Liver (tissue), 9 donors: Measurements from ENCODE around the gene AHNAK2. TPM values are rescaled to one million over a fixed set of nuclear protein-coding genes. Genes with fewer than 3 reads are reported as not detected.

ENCODE experiments used
- DNase-seq: peaks from one replicate; pipeline ENCODE4 v3.0.0-alpha.2; 2017; ENCODE audit warnings: low spot score
- H3K27ac ChIP-seq, 2 donors: one replicate each; pipeline ENCODE4 v1.7.0; 2013; ENCODE audit warnings: inconsistent platforms in 2 of 2, low read length in 2 of 2, control low read depth in 1 of 2, low read depth in 1 of 2, mild to moderate bottlenecking in 1 of 2
- H3K27me3 ChIP-seq, 4 donors: one replicate each; pipeline versions ENCODE4 v1.6.1 to v1.7.0; 2013; ENCODE audit warnings: low read length in 3 of 4, inconsistent platforms in 1 of 4, mild to moderate bottlenecking in 1 of 4, moderate library complexity in 1 of 4; ENCODE audit not compliant: control insufficient read depth in 4 of 4, insufficient read depth in 4 of 4
- H3K36me3 ChIP-seq, 4 donors: one replicate each; pipeline versions ENCODE4 v1.6.1 to v1.7.0; 2013; ENCODE audit warnings: low read length in 3 of 4, mild to moderate bottlenecking in 3 of 4, low read depth in 1 of 4, moderate library complexity in 1 of 4; ENCODE audit not compliant: control insufficient read depth in 4 of 4, insufficient read depth in 3 of 4
- H3K4me1 ChIP-seq, 4 donors: one replicate each; pipeline versions ENCODE4 v1.6.1 to v1.7.0; 2013; ENCODE audit warnings: low read length in 3 of 4, mild to moderate bottlenecking in 3 of 4, moderate library complexity in 1 of 4; ENCODE audit not compliant: control insufficient read depth in 4 of 4, insufficient read depth in 4 of 4
- H3K4me3 ChIP-seq, 3 donors: one replicate each; pipeline versions ENCODE4 v1.6.1 to v1.7.0; 2013; ENCODE audit warnings: low read length in 3 of 3, control low read depth in 1 of 3, low read depth in 1 of 3, mild to moderate bottlenecking in 1 of 3
- H3K9ac ChIP-seq, 2 donors: one replicate each; pipeline ENCODE4 v1.7.0; 2013; ENCODE audit warnings: low read length in 2 of 2, mild to moderate bottlenecking in 2 of 2, moderate library complexity in 2 of 2, control low read depth in 1 of 2, low read depth in 1 of 2
- H3K9me3 ChIP-seq, 4 donors: one replicate each; pipeline versions ENCODE4 v1.6.1 to v1.7.0; 2013; ENCODE audit warnings: low read length in 3 of 4; ENCODE audit not compliant: control insufficient read depth in 4 of 4
- EGR1 ChIP-seq, 2 donors: IDR thresholded peaks; 2 replicates each; pipeline ENCODE4 v1.6.1; 2016 to 2018; ENCODE audit warnings: antibody characterized with exemption in 2 of 2, low read depth in 2 of 2
- FOXA1 ChIP-seq: IDR thresholded peaks from 2 replicates; pipeline ENCODE4 v1.6.1; 2016; ENCODE audit warnings: antibody characterized with exemption
- FOXA2 ChIP-seq: IDR thresholded peaks from 2 replicates; pipeline ENCODE4 v1.6.1; 2016; ENCODE audit warnings: antibody characterized with exemption
- GABPA ChIP-seq, 2 donors: IDR thresholded peaks in 1 of 2; conservative IDR thresholded peaks in 1 of 2; 2 replicates each; pipeline ENCODE4 v1.6.1; 2016; ENCODE audit warnings: antibody characterized with exemption in 2 of 2, mild to moderate bottlenecking in 1 of 2, moderate library complexity in 1 of 2
- HNF4A ChIP-seq, 2 donors: conservative IDR thresholded peaks; 2 replicates each; pipeline ENCODE4 v1.6.1; 2016; ENCODE audit warnings: antibody characterized with exemption in 2 of 2, mild to moderate bottlenecking in 2 of 2
- HNF4G ChIP-seq: IDR thresholded peaks from 2 replicates; pipeline ENCODE4 v1.6.1; 2016; ENCODE audit warnings: antibody characterized with exemption
- JUND ChIP-seq, 2 donors: IDR thresholded peaks; 2 replicates each; pipeline ENCODE4 v1.6.1; 2016; ENCODE audit warnings: antibody characterized with exemption in 2 of 2
- NR2F2 ChIP-seq: IDR thresholded peaks from 2 replicates; pipeline ENCODE4 v1.6.1; 2016; ENCODE audit warnings: antibody characterized with exemption
- RAD21 ChIP-seq, 2 donors: IDR thresholded peaks; 2 replicates each; pipeline ENCODE4 v1.6.1; 2016; ENCODE audit warnings: antibody characterized with exemption in 2 of 2, mild to moderate bottlenecking in 2 of 2
- RXRA ChIP-seq, 2 donors: IDR thresholded peaks; 2 replicates each; pipeline ENCODE4 v1.6.1; 2017 to 2018; ENCODE audit warnings: antibody characterized with exemption in 2 of 2, mild to moderate bottlenecking in 1 of 2
- SP1 ChIP-seq: IDR thresholded peaks from 2 replicates; pipeline ENCODE4 v1.6.1; 2018; ENCODE audit warnings: antibody characterized with exemption, mild to moderate bottlenecking
- TAF1 ChIP-seq: conservative IDR thresholded peaks from 2 replicates; pipeline ENCODE4 v1.6.1; 2016; ENCODE audit warnings: antibody characterized with exemption, mild to moderate bottlenecking
- WGBS: extraction: QIAGEN DNeasy Blood & Tissue Kit; methylation state at CpG from one replicate; pipeline ENCODE4 v1.1.7; 2013; 5-methylcytosine and 5-hydroxymethylcytosine counted together
- polyA plus RNA-seq, 2 donors: library from polyadenylated mRNA; stranded (reverse) in 1 of 2; unstranded in 1 of 2; fragments of 200-250 nt in 1 of 2; fragments of >200 nt in 1 of 2; fragmentation: Nextera tagmentation in 1 of 2; extraction: Ambion mirVana in 1 of 2; gene quantifications; one replicate each; pipeline versions ENCODE4 v1.2.1 to v1.2.3, GENCODE V29; 2013 to 2015
- total RNA-seq, 2 donors: library from RNA; depleted of rRNA; stranded (reverse); fragments of >200 nt; gene quantifications; one replicate each; pipeline ENCODE4 v1.2.3, GENCODE V29; 2014
- TF ChIP-seq, protein P1 (sequence below): IDR thresholded peaks from 2 replicates; pipeline ENCODE4 v1.6.1; 2016; ENCODE audit warnings: antibody characterized with exemption
- TF ChIP-seq, protein P2 (sequence below): IDR thresholded peaks from 2 replicates; pipeline ENCODE4 v1.6.1; 2016; ENCODE audit warnings: antibody characterized with exemption
- TF ChIP-seq, protein P3 (sequence below): fragments of 150-350 bp; IDR thresholded peaks from 2 replicates; pipeline ENCODE4 v1.5.1; 2017; ENCODE audit warnings: improper control_type of control experiment, low read depth, low read length; ENCODE audit not compliant: missing input control
- donor health status: healthy.
- donor health status: healthy.
- donor health status: healthy.
- donor health status: healthy.
- donor health status: healthy.

Gene AHNAK2
- total and polyA plus RNA-seq, 4 donors: 0.05 to 2.6 (median 1.2) TPM

DNA sequence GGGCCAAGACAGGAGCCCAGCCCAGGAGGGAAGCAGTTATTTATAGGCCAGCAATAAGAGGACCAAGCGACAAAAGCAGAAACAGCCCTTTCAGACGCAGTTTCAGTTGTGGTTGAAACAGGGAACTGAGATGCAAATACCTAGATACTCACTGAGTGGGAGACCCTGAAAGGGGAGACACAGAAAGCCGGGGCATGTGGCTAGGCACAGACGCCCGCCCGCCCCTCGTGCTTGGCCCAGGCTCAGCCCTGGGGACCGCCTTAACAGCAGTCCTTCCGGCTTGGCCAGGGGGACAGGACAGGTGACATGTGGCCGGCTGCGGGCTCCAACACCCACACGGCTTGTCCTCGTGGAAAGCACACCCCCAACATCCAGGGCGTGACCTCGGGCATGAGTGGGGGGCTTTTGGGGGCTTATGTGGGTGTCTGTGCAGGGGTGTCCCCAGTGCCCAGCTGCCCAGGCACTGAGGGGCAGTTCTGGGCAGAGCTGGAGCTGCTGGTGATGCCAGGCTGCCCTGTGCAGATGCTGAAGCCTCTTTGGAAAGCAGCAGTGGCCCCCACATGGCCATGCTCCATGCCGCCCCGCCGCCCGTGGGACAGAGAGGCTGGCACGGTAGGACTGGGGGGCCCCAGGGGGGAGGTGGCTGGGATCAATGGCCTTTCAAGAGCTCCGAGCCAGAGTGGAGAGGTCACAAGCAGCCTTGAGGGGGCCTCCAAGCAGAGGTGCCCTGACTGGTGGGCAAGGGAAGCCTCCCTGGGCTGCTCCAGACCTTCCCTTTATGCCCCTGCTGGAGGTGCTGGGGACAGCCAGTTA lies 51.3 kb downstream of the AHNAK2 start:
- H3K9ac ChIP-seq: no peak overlapping the region
- DNase-seq: no peak
- peaks cover 0 to 4% (median 0%) of the 10 kb centered on the region in 4 donors for H3K9me3 ChIP-seq
- 75% methylated on average over 21 of the region's 21 CpGs for WGBS
- no peak overlapping the region for H3K4me3 ChIP-seq
- no peaks in the 10 kb centered on the region for H3K4me1 ChIP-seq
- H3K36me3 ChIP-seq: no peaks in the 10 kb centered on the region
- H3K27ac ChIP-seq: no peak overlapping the region
- no peaks in the 10 kb centered on the region for H3K27me3 ChIP-seq
- TF ChIP-seq HNF4A (conservative IDR thresholded peaks at IDR 0.05): no peak
- TF ChIP-seq EGR1 (IDR thresholded peaks at IDR 0.05; ENCODE audit: low read depth in 2 of 2): no peak

DNA sequence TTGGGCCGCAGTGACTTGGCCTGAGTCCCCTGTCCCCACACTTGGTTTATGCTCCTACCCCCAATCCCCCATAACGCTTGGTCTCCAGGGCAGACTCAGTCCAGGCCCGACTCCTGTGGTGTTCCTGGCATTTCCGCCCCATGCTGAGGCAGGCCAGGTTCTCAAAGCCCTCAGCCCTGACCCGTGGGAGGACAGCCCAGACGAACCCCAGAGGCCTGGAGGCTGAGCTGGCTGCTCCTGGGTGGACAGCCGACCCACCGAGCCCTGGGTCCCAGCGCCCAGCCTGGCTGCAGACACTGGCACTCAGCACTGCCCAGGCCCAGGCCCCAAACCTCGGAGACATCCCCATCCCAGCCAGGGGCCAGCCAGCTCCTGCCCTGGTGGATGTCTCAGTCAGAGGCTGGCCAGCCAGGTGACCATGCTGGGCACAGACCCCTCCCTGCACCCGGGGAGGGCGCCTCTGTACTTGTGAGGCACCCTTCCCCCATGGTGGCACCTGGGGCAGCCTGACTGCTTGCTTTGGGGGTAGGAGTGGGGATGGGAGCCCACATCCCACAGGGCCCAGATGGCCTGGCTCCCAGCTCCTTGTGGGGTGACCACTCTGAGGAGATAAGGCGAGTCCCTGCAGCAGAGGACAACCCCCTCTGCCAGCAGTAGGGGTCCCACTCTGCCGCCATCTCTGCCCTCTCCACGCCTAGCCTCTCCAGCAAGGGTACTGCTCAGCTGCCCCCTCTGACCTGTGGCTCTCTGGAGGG lies 52.1 kb downstream of the AHNAK2 start:
- 84% methylated on average over 15 of the region's 15 CpGs for WGBS
- Histone ChIP-seq H3K27ac (no peak overlapping the region), H3K27me3 (no peaks in the 10 kb centered on the region), H3K9me3 (peaks cover 0 to 4% (median 0%) of the 10 kb centered on the region in 4 donors), H3K4me3 (no peak overlapping the region), H3K9ac (no peak overlapping the region), H3K4me1 (no peaks in the 10 kb centered on the region), H3K36me3 (no peaks in the 10 kb centered on the region)
- TF ChIP-seq HNF4A (conservative IDR thresholded peaks at IDR 0.05) (no peak), EGR1 (IDR thresholded peaks at IDR 0.05; ENCODE audit: low read depth in 2 of 2) (no peak), RAD21 (IDR thresholded peaks at IDR 0.05) (no peak), FOXA1 (no peak), SP1 (no peak), RXRA (IDR thresholded peaks at IDR 0.05) (no peak), JUND (IDR thresholded peaks at IDR 0.05) (no peak), GABPA (IDR thresholded peaks at IDR 0.05 in 1 of 2, conservative IDR thresholded peaks at IDR 0.05 in 1 of 2) (no peak), FOXA2 (no peak), NR2F2 (no peak), HNF4G (no peak)
- TF ChIP-seq, protein P1, sequence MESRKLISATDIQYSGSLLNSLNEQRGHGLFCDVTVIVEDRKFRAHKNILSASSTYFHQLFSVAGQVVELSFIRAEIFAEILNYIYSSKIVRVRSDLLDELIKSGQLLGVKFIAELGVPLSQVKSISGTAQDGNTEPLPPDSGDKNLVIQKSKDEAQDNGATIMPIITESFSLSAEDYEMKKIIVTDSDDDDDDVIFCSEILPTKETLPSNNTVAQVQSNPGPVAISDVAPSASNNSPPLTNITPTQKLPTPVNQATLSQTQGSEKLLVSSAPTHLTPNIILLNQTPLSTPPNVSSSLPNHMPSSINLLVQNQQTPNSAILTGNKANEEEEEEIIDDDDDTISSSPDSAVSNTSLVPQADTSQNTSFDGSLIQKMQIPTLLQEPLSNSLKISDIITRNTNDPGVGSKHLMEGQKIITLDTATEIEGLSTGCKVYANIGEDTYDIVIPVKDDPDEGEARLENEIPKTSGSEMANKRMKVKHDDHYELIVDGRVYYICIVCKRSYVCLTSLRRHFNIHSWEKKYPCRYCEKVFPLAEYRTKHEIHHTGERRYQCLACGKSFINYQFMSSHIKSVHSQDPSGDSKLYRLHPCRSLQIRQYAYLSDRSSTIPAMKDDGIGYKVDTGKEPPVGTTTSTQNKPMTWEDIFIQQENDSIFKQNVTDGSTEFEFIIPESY: no peak
- TF ChIP-seq, protein P2, sequence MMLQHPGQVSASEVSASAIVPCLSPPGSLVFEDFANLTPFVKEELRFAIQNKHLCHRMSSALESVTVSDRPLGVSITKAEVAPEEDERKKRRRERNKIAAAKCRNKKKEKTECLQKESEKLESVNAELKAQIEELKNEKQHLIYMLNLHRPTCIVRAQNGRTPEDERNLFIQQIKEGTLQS: no peak
- DNase-seq: no peak

DNA sequence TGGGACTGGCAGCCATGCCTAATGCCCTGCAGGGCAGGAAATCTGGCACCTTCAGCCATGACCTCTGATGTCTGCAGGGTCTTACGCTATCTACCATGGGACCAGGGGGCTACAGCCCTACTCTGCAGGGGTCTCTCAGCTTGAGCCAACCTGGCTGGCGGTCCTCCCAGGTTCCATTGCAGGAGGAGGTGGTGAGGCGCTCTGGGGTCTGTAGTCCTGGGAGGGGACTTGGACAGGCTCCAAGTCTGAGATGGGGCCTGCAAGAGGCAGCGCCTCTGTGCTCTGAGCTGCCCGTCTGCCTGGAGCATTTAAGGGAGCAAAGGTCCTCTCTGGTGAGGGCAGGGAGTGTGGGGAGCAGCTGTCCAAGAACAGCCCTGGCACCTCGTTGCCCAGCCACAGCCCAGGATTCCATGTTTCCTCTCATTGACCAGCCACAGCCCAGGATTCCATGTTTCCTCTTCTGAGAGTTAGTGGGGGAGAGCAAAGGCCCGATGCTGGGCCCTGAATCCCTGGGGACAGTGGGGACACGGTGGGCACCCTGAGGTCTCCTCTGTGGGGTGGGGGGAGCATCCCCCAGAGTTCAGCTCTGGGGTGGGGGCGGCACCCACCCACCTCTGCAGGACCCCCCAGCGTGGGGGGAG lies 52.8 kb downstream of the AHNAK2 start:
- Histone ChIP-seq H3K27ac (no peak overlapping the region), H3K4me1 (no peaks in the 10 kb centered on the region), H3K9ac (no peak overlapping the region), H3K4me3 (no peak overlapping the region), H3K27me3 (no peaks in the 10 kb centered on the region), H3K36me3 (no peaks in the 10 kb centered on the region), H3K9me3 (peaks cover 0 to 4% (median 0%) of the 10 kb centered on the region in 4 donors)
- 72% methylated on average over 10 of the region's 10 CpGs for WGBS
- TF ChIP-seq TAF1 (no peak), SP1 (no peak), EGR1 (IDR thresholded peaks at IDR 0.05; ENCODE audit: low read depth in 2 of 2) (no peak), GABPA (IDR thresholded peaks at IDR 0.05 in 1 of 2, conservative IDR thresholded peaks at IDR 0.05 in 1 of 2) (no peak)
- TF ChIP-seq, protein P3, sequence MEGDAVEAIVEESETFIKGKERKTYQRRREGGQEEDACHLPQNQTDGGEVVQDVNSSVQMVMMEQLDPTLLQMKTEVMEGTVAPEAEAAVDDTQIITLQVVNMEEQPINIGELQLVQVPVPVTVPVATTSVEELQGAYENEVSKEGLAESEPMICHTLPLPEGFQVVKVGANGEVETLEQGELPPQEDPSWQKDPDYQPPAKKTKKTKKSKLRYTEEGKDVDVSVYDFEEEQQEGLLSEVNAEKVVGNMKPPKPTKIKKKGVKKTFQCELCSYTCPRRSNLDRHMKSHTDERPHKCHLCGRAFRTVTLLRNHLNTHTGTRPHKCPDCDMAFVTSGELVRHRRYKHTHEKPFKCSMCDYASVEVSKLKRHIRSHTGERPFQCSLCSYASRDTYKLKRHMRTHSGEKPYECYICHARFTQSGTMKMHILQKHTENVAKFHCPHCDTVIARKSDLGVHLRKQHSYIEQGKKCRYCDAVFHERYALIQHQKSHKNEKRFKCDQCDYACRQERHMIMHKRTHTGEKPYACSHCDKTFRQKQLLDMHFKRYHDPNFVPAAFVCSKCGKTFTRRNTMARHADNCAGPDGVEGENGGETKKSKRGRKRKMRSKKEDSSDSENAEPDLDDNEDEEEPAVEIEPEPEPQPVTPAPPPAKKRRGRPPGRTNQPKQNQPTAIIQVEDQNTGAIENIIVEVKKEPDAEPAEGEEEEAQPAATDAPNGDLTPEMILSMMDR: no peak
- DNase-seq: no peak
